HG02759 (cell line): Measurements from ENCODE around the gene CUX1.
"Not testable (repeated sequence)": the region's sequence is repeated elsewhere in the genome, so short reads cannot be mapped to it uniquely, and the experiment has no call there.

Experiments used
- ATAC-seq: cut with Tn5 transposase; IDR thresholded peaks from one replicate; pipeline ENCODE4 v1.9.1; 2021; ENCODE audit warnings: mild to moderate bottlenecking, moderate library complexity; ENCODE audit not compliant: unreplicated experiment

The CUX1 gene

DNA sequence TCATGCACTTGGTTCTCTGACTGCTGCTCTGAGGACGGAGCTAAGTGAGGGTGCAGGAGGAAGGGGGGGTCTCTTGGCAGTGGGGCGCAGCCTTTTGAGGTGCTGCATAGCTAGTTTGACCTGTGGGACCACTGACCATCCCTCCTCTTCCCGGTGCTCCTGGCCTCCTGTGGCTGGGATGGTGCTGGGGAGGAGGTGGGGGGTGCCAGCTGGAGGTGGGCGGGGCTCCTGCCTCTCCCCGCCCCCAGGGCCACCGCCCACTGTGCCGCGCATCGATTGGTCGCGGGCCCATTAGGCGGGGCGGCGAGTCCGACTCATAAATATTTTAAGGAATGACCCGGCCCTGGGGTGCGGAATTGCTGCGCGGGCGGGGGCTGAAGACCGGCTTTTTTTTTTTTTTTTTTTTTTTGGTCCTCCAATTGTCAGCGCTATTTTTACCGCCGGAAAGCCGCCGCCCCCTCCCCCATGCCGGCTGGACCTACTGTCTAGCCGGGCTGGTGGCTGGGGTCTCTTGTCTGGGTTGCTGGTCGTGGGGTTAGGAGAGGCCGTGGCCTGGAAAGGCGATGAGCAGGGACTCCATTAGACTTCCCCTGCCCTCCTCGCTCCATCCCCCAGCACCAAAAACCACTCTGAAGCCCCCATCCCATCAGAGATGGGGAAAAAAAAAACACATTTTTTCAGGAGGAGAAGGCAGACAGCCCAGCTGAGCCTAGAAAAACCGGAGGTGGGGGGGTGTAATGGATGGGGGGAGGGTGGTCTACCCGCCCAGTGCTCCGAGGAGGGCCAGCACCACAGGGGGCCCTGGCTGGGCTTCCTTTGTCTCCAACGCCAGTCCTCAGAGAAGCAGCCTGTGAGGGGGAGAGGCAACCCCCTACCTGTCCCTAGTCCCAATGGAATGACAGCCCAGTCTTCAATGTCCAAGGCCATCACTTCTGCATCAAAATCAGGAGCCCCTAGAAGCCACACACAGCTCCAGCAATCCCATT, 475.7 kb downstream of the CUX1 start:
- ATAC-seq: no peak

- no peak for ATAC-seq
These were observed 477.2 kb downstream of the CUX1 start for GRCh38 chr7:102294589-102294988.

DNA sequence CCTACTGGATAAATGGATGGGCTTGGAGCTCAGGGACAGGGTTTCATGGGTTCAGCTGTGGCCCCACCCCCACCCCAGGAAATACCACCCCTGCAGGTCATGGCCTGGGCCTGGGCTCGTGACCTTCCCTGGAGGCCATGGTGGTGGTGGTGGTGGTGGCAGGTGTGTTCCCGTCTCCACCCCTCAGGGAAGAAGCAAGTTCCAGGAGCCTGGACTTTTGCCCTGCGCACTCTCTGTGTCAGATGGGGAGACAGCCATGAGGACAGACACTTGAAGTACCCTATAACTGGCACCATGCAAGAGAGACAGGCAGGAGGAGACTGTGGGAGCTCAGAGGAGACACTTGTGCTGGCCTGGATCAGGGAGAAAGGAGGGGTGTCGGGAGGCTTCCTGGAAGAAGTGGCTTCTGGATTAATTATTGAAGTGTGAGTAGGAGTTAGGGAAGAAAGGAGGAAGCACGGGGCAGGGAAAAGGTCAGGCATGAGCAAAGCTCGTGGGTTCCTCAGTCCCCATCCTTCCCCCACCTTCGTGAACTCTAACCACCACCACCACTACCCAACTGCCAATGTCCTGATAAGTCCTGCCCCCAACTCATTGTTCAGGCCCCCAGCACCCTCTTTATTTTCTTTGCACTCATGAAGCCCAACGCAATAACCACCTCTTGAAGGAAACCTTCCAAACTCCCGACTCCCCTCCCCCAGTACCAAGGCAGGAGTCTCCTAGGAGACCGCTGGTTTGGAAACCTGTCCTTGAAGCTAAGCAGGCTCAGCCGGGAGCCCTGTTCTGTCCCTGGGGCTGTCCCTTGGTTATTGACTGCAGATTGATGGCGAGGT, 478.1 kb downstream of the CUX1 start:
- no peak for ATAC-seq

- no peak for ATAC-seq
These were observed 478.7 kb downstream of the CUX1 start for GRCh38 chr7:102296179-102296438.

DNA sequence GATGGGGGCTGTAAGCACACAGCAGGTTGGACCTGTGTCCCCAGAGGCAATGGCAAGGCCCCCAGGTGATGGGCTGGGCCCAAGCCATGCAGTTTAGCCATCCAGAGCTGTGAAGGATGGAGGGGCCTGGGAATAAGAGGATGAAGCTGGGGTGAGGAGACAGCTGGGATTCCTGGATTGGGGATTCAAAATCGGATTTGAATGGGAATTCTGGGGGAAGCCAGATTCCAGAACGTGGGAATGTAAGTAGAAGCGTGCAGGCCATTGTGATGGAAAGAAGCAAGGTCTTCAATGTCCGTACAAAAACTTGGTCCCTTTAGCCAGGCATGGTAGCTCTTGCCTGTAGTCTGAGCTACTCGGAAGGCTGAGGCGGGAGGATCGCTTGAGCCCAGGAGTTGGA, 479.1 kb downstream of the CUX1 start:
- ATAC-seq: no peak

DNA sequence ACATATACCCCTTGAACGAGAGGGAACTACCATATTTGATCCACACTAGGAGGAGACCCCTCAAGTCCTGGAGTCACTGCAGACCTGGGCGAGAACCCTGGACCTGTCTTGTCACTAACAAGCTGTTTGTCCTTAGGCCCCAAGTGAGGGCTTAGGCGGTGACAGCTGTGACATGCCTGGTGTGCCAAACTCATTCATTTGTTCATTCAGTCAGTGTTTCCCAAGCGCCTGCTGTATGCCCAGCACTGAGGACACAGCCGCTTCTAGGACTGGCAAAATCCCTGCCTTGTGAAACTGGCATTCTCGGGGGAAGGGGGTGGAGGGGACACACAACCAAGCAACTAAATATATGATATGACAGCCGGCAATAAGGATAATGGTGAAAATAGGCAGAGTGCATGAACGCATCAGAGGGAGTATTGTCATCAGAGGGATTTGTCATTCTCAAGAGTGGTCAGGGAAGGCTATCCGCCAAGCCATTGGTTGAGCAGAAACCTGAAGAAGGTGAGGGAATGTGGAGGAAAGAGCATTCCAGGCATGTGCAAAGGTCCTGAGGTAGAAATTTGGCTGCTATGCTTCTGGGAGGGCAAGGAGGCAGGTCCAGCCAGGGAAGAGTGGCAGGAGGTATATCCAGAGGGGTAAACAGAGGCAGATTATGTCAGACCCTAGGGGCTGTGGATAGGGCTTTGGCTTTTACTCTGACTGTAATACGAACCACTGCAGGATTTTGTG, 480.2 kb downstream of the CUX1 start:
- ATAC-seq: no peak

- no peak for ATAC-seq
These were observed 483.3 kb downstream of the CUX1 start for GRCh38 chr7:102300643-102301221.

DNA sequence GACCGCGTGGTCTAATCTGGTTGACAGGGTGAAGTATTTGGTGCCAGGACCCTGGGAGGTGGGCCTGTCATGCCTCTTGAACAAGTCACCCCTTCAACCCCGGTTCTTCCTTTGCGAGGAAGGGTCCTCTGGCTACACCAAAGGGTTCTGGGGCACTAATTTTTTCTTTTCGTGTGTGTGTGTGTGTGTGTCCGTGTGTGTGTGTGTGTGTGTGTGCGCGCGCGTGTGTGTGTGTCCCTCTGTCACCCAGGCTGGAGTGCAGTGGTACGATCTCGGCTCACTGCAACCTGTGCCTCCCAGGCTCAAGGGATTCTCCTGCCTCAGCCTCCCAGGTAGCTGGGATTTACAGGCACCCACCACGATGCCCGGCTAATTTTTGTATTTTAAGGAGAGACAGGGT, 483.9 kb downstream of the CUX1 start:
- not testable (repeated sequence) for ATAC-seq

- ATAC-seq: no peak
These were observed 484.6 kb downstream of the CUX1 start for GRCh38 chr7:102302025-102302424.

- ATAC-seq: no peak
These were observed 486.4 kb downstream of the CUX1 start for GRCh38 chr7:102303669-102304422.

GRCh38 chr7:102304668-102305067, 487.2 kb downstream of the CUX1 start:
- ATAC-seq: no peak

DNA sequence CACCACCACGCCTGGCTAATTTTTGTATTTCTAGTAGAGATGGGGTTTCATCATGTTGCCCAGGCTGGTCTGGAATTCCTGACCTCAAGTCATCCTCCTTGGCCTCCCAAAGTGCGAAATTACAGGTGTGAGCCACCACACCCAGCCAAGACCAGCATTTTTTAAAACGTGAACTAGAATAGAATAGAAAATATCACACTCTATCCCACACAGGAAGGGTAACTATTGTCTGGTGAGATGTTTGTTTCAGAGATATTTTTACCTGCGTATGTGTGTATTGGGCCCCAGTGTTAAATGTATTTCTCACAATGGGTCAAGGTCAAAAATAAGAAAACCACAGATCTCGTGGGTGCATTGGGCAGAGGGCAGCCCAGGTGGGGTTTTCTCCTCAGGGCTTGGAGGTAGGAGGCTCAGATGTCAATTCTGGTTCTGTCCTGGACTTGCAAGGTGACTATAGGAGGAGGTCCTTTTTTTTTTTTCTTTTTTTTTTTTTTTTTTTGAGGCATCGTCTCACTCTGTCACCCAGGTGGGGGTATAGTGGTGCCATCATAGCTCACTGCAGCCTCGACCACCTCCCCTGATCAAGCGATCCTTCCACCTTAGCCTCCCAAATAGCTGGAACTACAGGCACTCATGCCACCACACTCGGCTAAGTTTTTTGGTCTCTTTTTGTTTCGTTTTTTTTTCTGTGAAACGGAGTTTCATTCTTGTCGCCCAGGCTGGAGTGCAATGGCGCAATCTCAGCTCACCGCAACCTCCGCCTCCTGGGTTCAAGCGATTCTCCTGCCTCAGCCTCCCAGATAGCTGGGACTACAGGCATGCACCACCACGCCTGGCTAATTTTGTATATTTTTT, 488.2 kb downstream of the CUX1 start:
- peak; percentile 46 for ATAC-seq

- peak; percentile 76 for ATAC-seq
These were observed 489.7 kb downstream of the CUX1 start for GRCh38 chr7:102306916-102307677.

- ATAC-seq: no peak
These were observed 493.0 kb downstream of the CUX1 start for GRCh38 chr7:102310414-102310815.

GRCh38 chr7:102312317-102312716, 494.9 kb downstream of the CUX1 start:
- no peak for ATAC-seq

DNA sequence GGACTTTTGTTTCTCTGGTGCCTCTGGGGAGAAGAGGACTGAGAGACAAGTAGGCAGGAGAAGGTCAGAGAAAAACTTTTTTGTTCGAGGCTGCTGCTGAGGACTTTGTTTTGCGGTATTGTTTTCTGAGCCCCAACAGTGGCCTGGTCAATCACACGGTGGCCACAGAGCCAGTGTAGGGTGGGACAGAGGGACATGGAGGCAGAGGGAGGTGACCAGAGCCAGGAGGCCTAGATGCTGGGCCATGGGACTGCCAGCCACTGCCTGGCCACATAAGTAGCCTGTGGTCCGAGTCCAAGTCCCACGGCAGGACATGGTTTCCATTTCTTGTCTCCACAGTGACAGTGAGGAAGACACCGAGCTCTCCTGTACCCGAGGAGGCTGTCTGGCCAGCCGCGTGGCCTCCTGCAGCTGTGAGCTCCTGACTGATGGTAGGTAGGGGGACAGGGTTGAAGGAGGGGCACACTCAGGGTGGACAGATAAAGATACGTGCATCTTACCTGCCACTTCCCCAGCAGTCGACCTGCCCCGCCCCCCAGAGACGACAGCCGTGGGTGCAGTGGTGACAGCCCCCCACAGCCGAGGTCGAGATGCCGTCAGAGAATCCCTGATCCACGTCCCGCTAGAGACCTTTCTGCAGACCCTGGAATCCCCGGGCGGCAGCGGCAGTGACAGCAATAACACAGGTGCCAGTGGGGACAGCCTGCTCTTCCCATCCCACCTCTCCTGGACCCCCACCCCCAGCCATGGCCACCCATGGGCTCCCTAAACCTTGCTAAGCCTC, 496.8 kb downstream of the CUX1 start:
- ATAC-seq: no peak

DNA sequence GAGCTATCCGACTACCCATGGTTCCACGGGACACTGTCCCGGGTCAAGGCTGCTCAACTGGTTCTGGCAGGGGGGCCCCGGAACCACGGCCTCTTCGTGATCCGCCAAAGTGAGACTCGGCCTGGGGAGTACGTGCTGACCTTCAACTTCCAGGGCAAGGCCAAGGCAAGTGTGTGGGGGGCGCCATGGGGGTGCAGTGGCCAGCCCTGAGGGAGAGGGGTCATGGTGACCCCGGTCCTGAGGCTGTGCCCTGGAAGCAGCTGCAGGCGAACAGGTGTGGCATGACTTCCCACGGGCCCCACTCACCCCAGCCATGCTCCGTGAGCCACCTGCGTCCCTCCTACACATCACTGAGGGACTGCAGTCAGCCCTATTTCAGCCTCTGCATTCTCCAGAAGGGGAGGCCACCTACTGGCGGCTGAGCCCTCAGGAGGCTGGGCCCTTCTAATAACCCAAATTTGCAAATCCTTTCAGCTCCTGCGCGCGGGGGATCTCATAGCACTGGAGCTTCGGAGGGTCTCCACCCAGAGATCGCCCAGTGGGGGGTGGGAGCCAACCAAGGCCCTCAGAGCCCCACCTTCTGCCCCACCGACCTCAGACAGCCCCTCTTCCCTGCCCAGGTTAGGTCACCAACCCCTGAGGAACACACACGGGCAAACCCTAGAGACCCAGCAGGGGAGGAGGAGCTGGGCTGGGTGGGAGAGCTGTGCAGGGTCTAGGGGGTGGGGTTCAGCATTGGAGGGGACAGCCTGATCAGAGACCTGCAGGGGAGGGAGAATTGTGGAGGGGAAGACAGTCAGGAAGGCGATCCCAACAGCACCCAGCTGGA, 500.0 kb downstream of the CUX1 start:
- ATAC-seq: no peak
